ENCODE results near the gene MCCC1.
A peak's percentile ranks its signal among the peaks of the same experiment; 100 is the strongest.

MCCC1 gene

DNA sequence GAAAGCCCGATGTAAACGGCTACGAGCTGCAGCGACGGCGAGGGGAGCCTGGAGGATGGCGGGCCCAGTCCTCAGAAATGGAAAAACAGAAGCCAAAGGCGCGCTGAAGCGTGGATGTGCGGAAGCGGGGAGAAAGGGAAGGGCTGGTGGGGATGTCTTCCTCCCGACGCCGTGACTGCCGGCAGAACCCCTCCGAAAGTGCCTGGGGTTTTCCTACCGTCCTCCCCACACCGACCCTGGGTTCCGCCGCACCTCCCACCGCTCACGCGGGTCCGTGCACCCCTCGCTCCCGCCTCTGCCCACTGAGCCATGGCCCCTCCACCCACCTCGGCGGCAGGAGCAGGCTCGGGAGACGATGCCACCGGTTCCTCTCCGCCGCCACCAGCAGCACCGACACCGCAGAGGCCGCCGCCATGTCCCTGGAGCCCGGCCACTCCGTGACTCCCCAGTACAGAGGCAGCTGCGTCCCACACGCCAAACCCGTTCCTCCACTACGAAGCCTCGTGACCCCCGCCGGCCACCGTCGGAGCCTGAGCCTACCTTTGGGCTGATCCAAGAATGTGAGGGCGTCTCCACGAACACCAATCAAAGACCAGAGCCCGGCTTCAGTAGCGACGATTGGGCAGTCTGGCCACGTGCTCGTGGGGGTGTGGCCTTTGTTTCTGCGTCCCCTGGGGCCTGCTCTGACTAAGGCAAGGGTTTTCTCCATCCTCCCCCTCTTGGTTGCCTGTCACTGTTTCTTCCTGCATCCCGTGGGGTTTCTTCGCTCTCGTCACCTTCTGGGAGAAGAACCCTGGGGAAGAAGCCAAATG, at the start of gene MCCC1:
TSS of gene MCCC1 (minus strand) at position 471 of the 812 bp plus-strand sequence. CDS start at position 415, 56 bp downstream.
- no peaks in the 10 kb centered on the region for H3K27me3 ChIP-seq (ENCODE audit: control insufficient read depth in 1 of 2, insufficient read depth in 2 of 2, low read length in 2 of 2)
- H3K27ac ChIP-seq (ENCODE audit: low read depth, low read length), result peak within 1 kb of the TSS; percentile 85
- peaks cover 8% of the 10 kb centered on the region for H3K4me1 ChIP-seq (ENCODE audit: insufficient read depth, low read length)
- H3K9ac ChIP-seq (ENCODE audit: low read length), result peak within 1 kb of the TSS; percentile 47
- no peaks in the 10 kb centered on the region for H3K9me3 ChIP-seq (ENCODE audit: low read length)
- peak within 1 kb of the TSS; percentile 71 to 100 for H3K4me3 ChIP-seq (ENCODE audit: low read depth in 1 of 2, low read length in 2 of 2)
- H3K36me3 ChIP-seq (ENCODE audit: insufficient read depth, low read length), result no peaks in the 10 kb centered on the region

GRCh38 chr3:183148056-183148455, 48.8 kb upstream of the MCCC1 start:
- Histone ChIP-seq H3K4me1 (ENCODE audit: insufficient read depth, low read length) (no peaks in the 10 kb centered on the region), H3K9ac (ENCODE audit: low read length) (no peak overlapping the region), H3K9me3 (ENCODE audit: low read length) (no peaks in the 10 kb centered on the region), H3K27me3 (ENCODE audit: control insufficient read depth in 1 of 2, insufficient read depth in 2 of 2, low read length in 2 of 2) (no peaks in the 10 kb centered on the region), H3K4me3 (ENCODE audit: low read depth in 1 of 2, low read length in 2 of 2) (no peak overlapping the region), H3K27ac (ENCODE audit: low read depth, low read length) (no peak overlapping the region), H3K36me3 (ENCODE audit: insufficient read depth, low read length) (no peaks in the 10 kb centered on the region)

DNA sequence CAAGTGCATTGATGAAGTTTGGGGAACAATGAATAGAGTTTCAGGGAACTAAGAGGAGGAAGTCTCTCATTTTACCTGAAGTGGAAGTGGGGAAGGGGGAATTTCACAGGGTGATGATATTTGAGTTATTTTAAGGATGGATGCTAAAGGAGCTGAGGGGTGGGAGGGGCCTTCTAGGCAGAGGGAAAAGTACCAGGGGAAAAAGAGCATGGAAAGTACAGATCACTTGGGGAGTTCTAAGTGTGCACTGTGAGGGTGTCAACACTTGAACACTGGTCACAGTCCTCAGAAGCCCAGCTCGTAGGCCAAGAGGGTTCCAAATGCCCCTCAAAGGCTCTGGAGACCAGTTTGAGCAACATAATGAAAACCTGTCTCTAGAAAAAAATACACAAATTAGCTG, 45.1 kb upstream of the MCCC1 start:
- Histone ChIP-seq H3K27me3 (ENCODE audit: control insufficient read depth in 1 of 2, insufficient read depth in 2 of 2, low read length in 2 of 2) (no peaks in the 10 kb centered on the region), H3K4me3 (ENCODE audit: low read depth in 1 of 2, low read length in 2 of 2) (no peak overlapping the region), H3K4me1 (ENCODE audit: insufficient read depth, low read length) (no peaks in the 10 kb centered on the region), H3K9me3 (ENCODE audit: low read length) (no peaks in the 10 kb centered on the region), H3K36me3 (ENCODE audit: insufficient read depth, low read length) (no peaks in the 10 kb centered on the region), H3K27ac (ENCODE audit: low read depth, low read length) (no peak overlapping the region), H3K9ac (ENCODE audit: low read length) (no peak overlapping the region)

DNA sequence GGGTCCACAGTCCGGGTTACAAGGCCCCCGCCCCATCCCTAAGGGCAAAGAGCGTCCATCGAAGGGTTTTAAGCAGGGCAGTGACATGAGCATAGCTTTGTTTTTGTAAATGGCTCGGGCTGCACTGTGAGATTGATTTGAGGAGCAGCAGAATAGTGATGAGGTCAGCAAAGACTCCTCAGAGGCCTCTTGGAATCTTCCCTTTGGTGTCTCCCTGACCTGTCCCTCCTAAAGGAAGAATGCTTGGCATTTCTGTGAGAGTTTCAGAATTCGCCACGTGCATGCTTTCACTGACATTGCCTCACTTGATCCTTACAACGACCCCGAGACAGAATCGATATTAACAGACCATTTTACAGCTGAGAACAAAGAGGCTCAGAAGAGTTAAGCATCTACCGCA, 42.9 kb upstream of the MCCC1 start:
- Histone ChIP-seq H3K36me3 (ENCODE audit: insufficient read depth, low read length) (no peaks in the 10 kb centered on the region), H3K27me3 (ENCODE audit: control insufficient read depth in 1 of 2, insufficient read depth in 2 of 2, low read length in 2 of 2) (no peaks in the 10 kb centered on the region), H3K4me3 (ENCODE audit: low read depth in 1 of 2, low read length in 2 of 2) (no peak overlapping the region), H3K9me3 (ENCODE audit: low read length) (no peaks in the 10 kb centered on the region), H3K27ac (ENCODE audit: low read depth, low read length) (no peak overlapping the region), H3K9ac (ENCODE audit: low read length) (no peak overlapping the region), H3K4me1 (ENCODE audit: insufficient read depth, low read length) (no peaks in the 10 kb centered on the region)

GRCh38 chr3:183134844-183135243, 35.5 kb upstream of the MCCC1 start:
- Histone ChIP-seq H3K4me1 (ENCODE audit: insufficient read depth, low read length) (no peaks in the 10 kb centered on the region), H3K9me3 (ENCODE audit: low read length) (no peaks in the 10 kb centered on the region), H3K4me3 (ENCODE audit: low read depth in 1 of 2, low read length in 2 of 2) (no peak overlapping the region), H3K27ac (ENCODE audit: low read depth, low read length) (no peak overlapping the region), H3K36me3 (ENCODE audit: insufficient read depth, low read length) (no peaks in the 10 kb centered on the region), H3K27me3 (ENCODE audit: control insufficient read depth in 1 of 2, insufficient read depth in 2 of 2, low read length in 2 of 2) (no peaks in the 10 kb centered on the region), H3K9ac (ENCODE audit: low read length) (no peak overlapping the region)

- no peaks in the 10 kb centered on the region for H3K9me3 ChIP-seq (ENCODE audit: low read length)
- no peaks in the 10 kb centered on the region for H3K4me1 ChIP-seq (ENCODE audit: insufficient read depth, low read length)
- no peak overlapping the region for H3K4me3 ChIP-seq (ENCODE audit: low read depth in 1 of 2, low read length in 2 of 2)
- no peak overlapping the region for H3K9ac ChIP-seq (ENCODE audit: low read length)
- H3K27ac ChIP-seq (ENCODE audit: low read depth, low read length), result no peak overlapping the region
- H3K36me3 ChIP-seq (ENCODE audit: insufficient read depth, low read length), result no peaks in the 10 kb centered on the region
- H3K27me3 ChIP-seq (ENCODE audit: control insufficient read depth in 1 of 2, insufficient read depth in 2 of 2, low read length in 2 of 2), result no peaks in the 10 kb centered on the region
Measured at GRCh38 chr3:183132409-183132808, 33.1 kb upstream of the MCCC1 start.

DNA sequence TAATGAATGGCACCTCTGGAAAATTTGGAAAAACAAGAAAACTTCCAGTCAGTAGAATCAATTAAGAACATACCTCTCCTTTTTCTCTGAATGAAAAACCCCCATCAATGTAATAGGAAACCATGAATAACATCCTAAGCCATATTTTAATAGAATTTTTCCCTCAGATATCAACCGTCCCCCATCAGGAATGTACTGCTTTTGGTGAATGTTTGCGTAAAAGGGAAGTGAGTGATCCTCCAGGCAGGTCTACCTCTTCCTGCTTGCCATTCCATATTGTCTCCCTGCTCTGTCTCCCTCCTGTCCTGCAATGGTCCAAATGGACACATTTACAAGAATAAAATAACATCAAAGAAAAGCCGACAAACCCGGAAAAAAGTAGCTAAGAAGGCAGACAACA, 32.4 kb upstream of the MCCC1 start:
- Histone ChIP-seq H3K27me3 (ENCODE audit: control insufficient read depth in 1 of 2, insufficient read depth in 2 of 2, low read length in 2 of 2) (no peaks in the 10 kb centered on the region), H3K9ac (ENCODE audit: low read length) (no peak overlapping the region), H3K4me3 (ENCODE audit: low read depth in 1 of 2, low read length in 2 of 2) (no peak overlapping the region), H3K9me3 (ENCODE audit: low read length) (no peaks in the 10 kb centered on the region), H3K27ac (ENCODE audit: low read depth, low read length) (no peak overlapping the region), H3K4me1 (ENCODE audit: insufficient read depth, low read length) (no peaks in the 10 kb centered on the region), H3K36me3 (ENCODE audit: insufficient read depth, low read length) (no peaks in the 10 kb centered on the region)

- Histone ChIP-seq H3K9ac (ENCODE audit: low read length) (no peak overlapping the region), H3K27me3 (ENCODE audit: control insufficient read depth in 1 of 2, insufficient read depth in 2 of 2, low read length in 2 of 2) (no peaks in the 10 kb centered on the region), H3K4me1 (ENCODE audit: insufficient read depth, low read length) (no peaks in the 10 kb centered on the region), H3K36me3 (ENCODE audit: insufficient read depth, low read length) (no peaks in the 10 kb centered on the region), H3K9me3 (ENCODE audit: low read length) (no peaks in the 10 kb centered on the region), H3K27ac (ENCODE audit: low read depth, low read length) (no peak overlapping the region), H3K4me3 (ENCODE audit: low read depth in 1 of 2, low read length in 2 of 2) (no peak overlapping the region)
Measured at GRCh38 chr3:183131186-183131725, 32.0 kb upstream of the MCCC1 start.

GRCh38 chr3:183129243-183129642, 29.9 kb upstream of the MCCC1 start:
- H3K9ac ChIP-seq (ENCODE audit: low read length), result no peak overlapping the region
- no peak overlapping the region for H3K27ac ChIP-seq (ENCODE audit: low read depth, low read length)
- H3K36me3 ChIP-seq (ENCODE audit: insufficient read depth, low read length), result no peaks in the 10 kb centered on the region
- H3K4me1 ChIP-seq (ENCODE audit: insufficient read depth, low read length), result no peaks in the 10 kb centered on the region
- no peaks in the 10 kb centered on the region for H3K27me3 ChIP-seq (ENCODE audit: control insufficient read depth in 1 of 2, insufficient read depth in 2 of 2, low read length in 2 of 2)
- H3K9me3 ChIP-seq (ENCODE audit: low read length), result no peaks in the 10 kb centered on the region
- no peak overlapping the region for H3K4me3 ChIP-seq (ENCODE audit: low read depth in 1 of 2, low read length in 2 of 2)

GRCh38 chr3:183128709-183129108, 29.4 kb upstream of the MCCC1 start:
- Histone ChIP-seq H3K4me3 (ENCODE audit: low read depth in 1 of 2, low read length in 2 of 2) (no peak overlapping the region), H3K4me1 (ENCODE audit: insufficient read depth, low read length) (no peaks in the 10 kb centered on the region), H3K27ac (ENCODE audit: low read depth, low read length) (no peak overlapping the region), H3K9me3 (ENCODE audit: low read length) (no peaks in the 10 kb centered on the region), H3K27me3 (ENCODE audit: control insufficient read depth in 1 of 2, insufficient read depth in 2 of 2, low read length in 2 of 2) (no peaks in the 10 kb centered on the region), H3K36me3 (ENCODE audit: insufficient read depth, low read length) (no peaks in the 10 kb centered on the region), H3K9ac (ENCODE audit: low read length) (no peak overlapping the region)

- H3K36me3 ChIP-seq (ENCODE audit: insufficient read depth, low read length), result no peaks in the 10 kb centered on the region
- no peak overlapping the region for H3K27ac ChIP-seq (ENCODE audit: low read depth, low read length)
- no peaks in the 10 kb centered on the region for H3K27me3 ChIP-seq (ENCODE audit: control insufficient read depth in 1 of 2, insufficient read depth in 2 of 2, low read length in 2 of 2)
- no peak overlapping the region for H3K4me3 ChIP-seq (ENCODE audit: low read depth in 1 of 2, low read length in 2 of 2)
- H3K9ac ChIP-seq (ENCODE audit: low read length), result no peak overlapping the region
- H3K9me3 ChIP-seq (ENCODE audit: low read length), result no peaks in the 10 kb centered on the region
- no peaks in the 10 kb centered on the region for H3K4me1 ChIP-seq (ENCODE audit: insufficient read depth, low read length)
Measured at GRCh38 chr3:183123891-183124290, 24.6 kb upstream of the MCCC1 start.
